Cardiac septum (tissue), 1 donor: ENCODE results near the gene RRM2. TPM values are rescaled to one million over a fixed set of nuclear protein-coding genes. Genes with fewer than 3 reads are reported as not detected.

ENCODE experiments used
- DNase-seq: peaks from one replicate; pipeline ENCODE4 v3.0.0-alpha.2; 2020; ENCODE audit warnings: low spot score
- intact Hi-C: fragments of 100-400 bp; cut with DNase I; formaldehyde crosslinking; loops from one replicate; pipeline ENCODE4 v1.14.0; 2022
- total RNA-seq: library from RNA; stranded (reverse); fragmentation: NEBNext Ultra II Directional; extraction: Animal tissue kit (Norgen Biotek cat#: 25700); gene quantifications from one replicate; pipeline ENCODE4 v1.2.1, GENCODE V29; 2021
- donor health status: DM: no; HTN: no; CAD: no.

Gene RRM2
- total RNA-seq, 1 donor from 2014 or later, result 0.35 TPM

DNA sequence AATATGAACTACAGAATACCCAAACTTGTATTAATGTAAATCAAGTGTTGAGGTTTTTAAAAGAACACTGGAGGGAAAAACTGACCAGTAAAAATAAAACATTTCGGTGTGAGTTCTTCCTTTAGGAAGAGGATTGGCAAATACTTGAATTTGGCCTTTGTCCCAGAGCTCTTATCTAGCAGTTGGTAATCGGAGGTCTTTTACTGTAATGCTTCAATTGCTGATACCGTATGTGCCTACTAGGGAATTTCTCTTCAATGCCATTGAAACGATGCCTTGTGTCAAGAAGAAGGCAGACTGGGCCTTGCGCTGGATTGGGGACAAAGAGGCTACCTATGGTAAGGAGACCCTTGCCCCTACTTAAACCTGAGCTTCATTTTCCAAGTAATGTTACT, 4.1 kb downstream of the RRM2 start:
- intact Hi-C loops, result no loop called here
- DNase-seq, result no peak

DNA sequence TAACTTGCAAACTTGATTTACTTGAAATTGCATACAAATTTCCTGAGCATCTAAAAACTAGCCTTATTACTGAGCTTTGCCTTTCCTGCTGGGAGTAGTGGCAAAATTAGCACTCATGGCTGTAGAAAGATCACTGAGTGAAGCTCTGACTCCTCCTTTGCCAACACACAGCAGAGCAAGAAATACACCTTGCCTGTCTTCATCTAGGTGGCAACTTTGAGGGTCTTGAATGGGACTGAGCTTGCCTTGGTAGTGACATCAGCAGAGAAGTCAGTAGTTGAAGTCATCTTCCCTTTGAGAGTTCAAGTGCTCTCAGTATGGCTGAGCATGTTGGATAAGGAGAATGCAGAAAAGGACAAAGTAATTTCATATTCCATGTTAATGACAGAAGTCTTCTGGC, 5.9 kb downstream of the RRM2 start:
- intact Hi-C loops, result no loop called here
- DNase-seq, result no peak

DNA sequence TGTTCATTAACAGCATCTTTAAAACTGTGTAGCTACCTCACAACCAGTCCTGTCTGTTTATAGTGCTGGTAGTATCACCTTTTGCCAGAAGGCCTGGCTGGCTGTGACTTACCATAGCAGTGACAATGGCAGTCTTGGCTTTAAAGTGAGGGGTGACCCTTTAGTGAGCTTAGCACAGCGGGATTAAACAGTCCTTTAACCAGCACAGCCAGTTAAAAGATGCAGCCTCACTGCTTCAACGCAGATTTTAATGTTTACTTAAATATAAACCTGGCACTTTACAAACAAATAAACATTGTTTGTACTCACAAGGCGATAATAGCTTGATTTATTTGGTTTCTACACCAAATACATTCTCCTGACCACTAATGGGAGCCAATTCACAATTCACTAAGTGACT, 7.0 kb downstream of the RRM2 start:
- intact Hi-C loops, result no loop called here
- no peak for DNase-seq

DNA sequence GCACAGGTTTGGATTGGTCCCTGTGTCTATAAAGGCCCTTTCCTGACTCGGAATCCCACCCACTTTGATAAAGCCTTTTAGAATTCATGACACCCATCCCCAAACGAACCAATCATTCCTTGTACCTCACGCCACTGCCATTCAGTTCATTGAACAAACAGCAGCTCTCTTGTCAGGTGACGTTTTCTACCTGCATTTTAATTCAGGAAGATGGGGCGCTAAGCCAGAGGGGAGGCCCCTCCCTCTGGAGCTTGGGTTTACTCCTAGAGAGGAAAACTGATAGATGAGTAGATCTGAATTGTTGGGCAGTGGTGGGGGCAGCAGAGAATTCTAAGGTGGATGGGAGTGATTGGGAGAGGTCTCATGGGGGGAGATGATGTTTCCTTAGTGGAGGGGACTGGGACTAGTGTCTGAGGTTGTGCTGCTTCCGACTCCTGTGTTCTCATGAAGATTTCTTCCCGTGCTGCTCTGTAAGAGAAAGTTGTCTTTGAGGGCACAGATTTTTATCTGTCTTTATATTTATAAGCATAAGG, 9.6 kb downstream of the RRM2 start:
- intact Hi-C loops, result no loop called here
- DNase-seq, result no peak

DNA sequence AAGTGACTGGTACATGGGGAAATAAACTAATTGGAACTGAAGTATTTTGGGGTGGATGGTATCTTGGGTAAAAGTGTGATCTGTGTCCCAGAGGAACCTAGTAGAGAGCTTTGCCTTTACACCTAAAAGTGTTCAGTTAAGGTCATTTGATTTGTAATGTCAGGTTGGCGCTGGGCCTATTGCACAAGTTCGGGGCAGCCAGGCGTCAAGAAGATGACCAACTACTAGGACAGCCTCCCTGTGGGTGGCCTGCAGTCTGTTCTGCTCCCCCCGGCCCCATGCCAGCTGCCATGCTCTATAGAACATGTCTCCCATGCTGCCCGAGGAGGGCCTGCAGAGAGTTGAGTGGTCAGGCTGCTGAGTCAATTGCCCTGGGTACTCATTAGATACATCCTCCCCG, 10.1 kb downstream of the RRM2 start:
- intact Hi-C loops, result no loop called here
- no peak for DNase-seq

DNA sequence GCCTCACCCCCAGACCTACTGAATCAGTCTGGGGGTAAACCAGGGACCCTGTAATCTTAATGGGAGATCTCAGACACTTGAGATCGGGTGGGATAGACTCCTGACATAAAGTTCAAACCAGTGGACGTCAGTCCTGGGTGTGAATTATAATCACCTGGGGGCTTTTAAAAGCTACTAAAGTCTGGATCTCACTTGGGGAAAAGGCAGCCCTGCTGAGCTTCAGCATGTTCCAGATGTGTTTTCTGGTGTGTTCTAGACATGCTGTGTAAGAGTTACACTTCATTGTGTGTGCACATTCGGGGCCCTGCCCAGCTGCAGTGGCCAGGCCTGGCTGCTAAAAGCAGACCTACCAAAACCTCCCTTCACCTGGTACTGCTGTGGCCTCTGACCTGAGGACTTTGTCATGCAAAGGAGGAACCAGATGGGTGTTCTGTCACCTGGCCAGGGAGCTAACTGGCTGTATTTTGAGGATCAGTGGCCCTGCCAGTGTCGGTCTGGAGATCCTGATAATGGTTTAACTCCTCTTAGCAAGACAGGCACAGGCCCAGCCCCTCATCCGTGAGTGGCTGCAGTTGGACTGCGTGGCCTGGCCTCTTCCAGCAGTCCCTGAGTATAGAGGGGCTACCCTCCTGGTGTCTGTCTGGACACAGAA, 10.6 kb downstream of the RRM2 start:
- intact Hi-C loops, result no loop called here
- DNase-seq, result no peak

DNA sequence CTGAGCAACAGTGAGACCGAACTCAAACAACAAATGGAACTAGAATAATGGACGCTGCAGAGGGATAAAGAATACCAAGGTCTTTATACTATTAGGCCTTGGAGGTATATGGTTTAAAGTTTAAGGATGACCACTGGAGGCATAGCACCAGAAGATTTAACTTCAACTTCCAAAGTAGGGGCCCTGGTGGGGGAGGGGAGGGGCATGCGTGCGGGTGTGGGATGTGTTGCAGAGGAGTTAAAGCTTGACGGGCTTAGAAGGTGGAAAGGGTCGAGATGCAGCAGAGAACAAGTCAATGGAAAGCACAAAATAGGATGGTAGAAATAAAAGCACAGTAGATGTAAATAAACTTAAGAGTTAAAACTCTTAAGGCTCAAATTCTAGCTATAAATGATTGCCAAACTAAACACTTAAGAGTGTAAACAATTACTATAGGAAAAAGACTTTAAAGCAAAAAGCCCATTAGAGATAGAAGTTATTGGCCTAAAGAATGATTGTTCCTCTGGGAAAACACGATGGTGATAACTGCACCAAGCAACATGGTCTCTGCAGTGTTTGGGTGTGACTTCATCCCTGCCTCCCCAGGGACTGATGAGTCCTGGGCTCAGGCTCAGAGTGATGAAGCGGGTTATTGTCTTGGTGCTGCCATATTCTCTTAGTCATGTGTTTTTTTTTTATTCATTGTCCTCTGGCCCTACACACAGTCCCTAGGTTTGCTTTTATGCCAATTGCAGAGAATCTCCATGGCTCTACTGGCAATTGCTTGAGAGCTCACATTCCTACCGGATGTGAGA, 13.0 kb downstream of the RRM2 start:
- intact Hi-C loops, result no loop called here
- DNase-seq, result no peak

DNA sequence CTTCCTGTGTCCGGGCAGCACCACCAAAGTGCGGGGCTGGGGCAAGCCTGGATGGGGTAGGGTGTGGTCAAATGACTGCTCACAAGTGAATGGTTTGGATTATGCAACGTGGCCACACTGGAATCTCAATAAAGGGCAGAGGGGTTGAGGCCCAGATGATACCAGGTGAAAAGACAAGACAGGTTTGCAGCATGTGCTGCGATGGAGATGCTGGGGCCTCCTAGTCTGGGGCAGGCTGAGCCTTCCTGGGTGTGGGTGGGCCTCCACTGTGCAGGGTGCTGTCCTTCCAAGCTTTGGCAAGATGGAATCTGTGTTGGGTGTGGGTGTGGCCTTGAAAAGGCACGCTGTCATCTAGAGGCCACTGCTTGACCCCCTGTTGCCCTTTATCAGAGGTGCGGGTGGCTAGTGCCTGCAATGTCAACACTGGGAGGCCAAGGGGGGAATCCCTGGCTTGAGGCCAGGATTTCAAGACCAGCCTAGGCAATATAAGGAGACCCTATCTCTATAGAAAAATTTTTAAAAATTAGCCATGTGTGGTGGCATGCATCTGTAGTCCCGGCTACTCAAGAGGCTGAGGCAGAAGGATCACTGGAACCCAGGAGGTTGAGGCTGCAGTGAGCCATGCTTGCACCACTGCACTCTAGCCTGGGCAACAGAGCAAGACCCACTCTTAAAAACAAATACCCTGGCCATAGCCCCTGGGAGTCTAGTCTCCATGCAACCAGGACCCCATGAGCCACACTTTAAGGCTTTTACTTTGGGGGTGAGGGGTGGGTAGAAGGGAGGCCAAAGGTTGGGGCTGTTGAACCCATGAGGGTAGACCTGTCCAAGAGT, 13.8 kb downstream of the RRM2 start:
- intact Hi-C loops, result no loop called here
- DNase-seq, result no peak

DNA sequence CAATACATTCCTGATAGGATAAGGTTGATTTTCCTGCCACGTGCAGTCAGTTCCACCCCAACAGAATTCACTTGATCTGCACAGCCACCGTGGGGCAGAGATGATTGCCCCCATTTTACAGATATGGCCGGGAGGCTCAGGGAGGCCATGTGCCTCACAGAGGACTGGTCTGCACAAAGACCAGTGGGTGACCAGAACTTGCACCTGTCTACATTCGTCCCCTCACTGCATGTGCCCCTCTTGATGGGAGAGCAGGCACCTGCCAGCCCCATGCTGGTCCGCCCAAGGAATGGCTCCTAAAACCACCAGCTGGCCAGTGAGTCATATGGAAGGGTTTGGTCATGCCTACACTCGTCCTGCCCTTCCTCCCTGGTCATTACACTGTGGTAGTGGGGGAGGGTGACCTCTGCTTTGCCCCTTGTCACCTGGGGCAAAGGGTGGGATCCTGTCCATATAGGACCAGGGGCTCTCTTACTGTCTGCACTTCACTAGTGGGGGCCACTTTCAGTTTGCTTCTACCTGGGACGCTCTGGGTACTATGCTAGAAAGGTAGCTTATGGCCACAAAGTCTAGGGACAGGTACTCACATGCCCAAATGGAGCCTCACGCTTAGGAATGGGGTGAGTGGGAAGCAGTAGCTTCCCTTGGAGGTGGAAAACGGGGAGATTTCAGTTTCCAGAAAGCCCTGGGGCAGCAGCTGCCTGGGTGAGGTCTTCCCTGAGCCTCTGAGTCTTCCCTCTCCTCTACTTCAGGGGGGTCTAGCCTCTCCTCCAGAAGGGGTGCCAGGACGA, 14.7 kb downstream of the RRM2 start:
- DNase-seq, result no peak
- intact Hi-C loops, result no loop called here

DNA sequence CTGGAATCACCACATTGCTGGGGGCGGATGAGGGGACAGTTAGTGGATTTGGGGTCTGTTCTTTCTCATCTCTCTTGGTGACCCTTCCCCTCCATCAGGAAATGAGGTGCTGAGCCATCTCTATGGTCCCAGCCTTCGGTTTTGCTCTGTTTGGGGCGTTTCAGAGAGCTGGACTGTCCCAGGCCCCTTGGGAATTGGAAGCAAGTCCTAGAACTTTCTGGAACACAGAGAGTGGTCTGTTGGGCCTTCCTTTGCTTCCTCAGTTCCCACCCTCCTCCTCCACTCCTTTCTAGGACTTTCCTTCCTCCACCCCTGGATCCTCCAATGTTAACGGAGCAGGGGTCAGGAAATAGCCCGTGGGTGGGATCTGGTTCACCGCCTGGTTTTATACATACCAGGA, 17.0 kb downstream of the RRM2 start:
- DNase-seq, result no peak
- intact Hi-C loops, result no loop called here

DNA sequence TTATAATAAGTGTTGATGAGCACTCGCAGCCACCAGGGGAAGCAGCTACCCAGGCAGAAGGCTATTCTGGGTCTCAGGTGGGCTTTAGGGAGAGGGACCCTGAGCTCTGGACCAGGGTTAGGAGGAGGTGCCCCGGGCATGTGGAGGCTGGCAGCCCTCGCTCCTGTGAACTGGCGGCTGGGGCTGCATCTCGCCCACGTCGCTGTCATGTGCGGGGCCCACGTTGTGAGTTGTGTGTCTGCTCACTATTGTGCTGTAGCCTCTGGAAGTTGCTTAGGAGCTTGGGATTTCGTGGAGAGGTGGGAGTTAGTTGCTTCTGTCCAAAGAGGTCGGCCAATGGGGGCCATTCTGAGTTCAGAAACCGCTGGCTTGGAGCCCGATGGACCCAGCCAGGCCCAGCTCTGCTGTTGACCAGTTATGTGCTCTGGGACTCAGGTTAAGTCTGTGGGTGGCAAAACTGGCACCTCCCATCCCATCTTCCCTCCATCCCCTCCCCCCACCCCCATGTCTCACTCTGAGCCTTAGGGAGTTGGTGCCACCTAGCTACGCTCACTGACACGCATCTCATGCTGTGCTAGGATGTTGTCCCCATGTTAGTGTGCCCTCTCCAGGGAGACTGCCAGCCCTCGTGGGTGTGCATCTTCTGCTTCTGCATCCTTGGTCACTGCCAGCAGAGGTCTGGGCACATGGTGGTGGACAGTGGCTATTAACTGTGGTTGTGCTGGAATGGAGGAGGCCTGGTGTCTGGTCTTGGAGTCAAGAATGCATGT, 18.5 kb downstream of the RRM2 start:
- intact Hi-C loops, result loop anchor here (5.0 kb wide), 1 partner anchor 266 kb away; no protein-coding TSS in a partner anchor
- no peak for DNase-seq

DNA sequence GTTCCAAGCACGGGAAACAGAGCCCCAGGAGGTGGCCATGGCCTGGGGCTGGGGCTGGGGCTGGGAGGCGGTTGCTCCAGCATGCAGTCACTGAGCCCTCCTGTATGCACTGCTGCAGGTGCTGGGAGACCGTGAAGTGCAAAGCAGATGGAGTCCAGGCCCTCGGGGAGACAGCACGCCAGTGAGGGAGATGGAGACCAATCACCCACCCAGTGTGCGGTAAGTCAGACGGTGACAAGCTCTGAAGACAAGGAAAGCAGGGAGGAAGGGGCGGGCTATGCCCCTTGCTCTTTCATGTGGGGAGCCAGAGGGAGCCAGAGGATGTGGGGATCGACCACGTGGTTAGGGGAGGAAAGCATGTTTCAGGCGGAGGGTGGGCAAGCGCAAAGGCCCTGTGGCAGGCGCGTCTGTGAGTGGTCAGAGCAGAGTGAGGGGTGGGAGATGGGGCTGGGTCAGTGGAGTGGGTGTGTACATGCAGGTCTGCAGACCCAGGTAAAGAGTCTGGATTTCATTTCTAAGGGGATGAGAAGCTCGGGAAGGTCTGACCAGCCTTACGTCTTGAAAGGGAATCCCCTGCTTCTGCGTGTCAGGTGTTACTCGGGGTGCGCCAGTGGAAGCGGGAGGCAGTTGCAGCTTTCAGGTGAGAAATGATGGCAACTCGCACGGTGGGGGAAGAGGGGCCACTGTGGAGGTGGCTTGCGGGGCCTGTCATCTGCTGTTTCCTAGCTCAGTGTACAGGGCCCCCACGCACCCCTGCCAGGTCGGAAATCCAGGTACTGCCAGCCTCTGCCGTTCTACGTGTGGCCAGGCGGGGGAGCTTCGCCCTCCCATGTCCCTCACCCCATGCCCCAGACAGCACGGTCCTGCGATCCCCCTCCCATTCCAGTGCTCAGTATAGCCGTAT, 19.4 kb downstream of the RRM2 start:
- DNase-seq, result no peak
- intact Hi-C loops, result loop anchor here (1.0 to 5.0 kb wide), 2 partner anchors 265 to 293 kb away; no protein-coding TSS in a partner anchor

DNA sequence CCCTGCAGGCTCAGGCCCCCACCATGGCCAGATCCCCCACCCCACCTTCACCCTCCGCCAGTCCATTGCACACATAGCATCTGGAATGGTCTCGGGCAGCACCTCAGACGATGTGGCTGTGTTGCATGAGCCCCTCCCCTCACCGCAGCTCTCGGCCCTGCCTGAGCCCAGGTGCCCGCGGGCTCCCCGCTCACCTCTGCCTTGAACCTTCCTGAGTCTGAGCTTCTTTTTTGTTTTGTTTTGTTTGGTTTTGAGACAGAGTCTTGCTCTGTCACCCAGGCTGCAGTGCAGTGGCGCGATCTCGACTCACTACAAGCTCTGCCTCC, 20.1 kb downstream of the RRM2 start:
- intact Hi-C loops, result loop anchor here (1.0 to 5.0 kb wide), 2 partner anchors 265 to 293 kb away; no protein-coding TSS in a partner anchor
- no peak for DNase-seq

DNA sequence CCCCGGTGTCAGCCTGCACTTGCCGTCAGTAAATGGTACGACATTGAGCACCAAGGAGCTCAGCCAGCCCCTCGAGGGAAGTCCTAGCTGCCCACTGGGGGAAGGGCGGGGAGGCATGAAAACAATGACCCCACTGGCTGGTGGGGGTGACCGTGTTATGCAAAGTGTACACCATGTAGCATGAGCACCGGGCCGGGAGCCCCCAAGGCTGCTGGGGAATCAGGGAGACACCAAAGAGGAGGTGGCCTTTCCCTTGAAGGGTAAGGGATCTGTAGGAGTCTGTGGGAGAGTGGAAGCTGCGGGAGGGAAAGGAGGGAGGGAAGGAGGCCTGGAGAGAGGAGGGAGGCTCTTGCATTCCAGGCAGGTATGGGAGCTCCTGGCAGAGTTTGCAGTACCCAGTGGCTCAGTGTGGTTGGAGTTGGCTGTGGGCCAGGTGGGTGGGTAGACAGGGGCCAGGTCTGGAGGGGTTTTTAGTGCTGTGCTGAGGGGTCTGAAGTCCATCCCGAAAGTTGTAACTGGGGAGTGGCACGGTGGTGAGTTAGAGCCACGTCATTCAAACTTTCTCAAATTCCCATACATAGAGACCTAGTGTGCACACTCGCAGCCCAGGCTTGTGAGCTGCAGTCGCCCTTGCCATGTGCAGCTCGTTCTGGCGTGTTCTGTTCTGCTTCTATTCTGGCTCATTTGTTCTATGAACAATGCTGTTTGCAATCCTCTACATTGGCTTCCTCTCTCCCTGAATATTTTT, 22.4 kb downstream of the RRM2 start:
- DNase-seq, result no peak
- intact Hi-C loops, result loop anchor here (5.0 kb wide), 1 partner anchor 262 kb away; no protein-coding TSS in a partner anchor

DNA sequence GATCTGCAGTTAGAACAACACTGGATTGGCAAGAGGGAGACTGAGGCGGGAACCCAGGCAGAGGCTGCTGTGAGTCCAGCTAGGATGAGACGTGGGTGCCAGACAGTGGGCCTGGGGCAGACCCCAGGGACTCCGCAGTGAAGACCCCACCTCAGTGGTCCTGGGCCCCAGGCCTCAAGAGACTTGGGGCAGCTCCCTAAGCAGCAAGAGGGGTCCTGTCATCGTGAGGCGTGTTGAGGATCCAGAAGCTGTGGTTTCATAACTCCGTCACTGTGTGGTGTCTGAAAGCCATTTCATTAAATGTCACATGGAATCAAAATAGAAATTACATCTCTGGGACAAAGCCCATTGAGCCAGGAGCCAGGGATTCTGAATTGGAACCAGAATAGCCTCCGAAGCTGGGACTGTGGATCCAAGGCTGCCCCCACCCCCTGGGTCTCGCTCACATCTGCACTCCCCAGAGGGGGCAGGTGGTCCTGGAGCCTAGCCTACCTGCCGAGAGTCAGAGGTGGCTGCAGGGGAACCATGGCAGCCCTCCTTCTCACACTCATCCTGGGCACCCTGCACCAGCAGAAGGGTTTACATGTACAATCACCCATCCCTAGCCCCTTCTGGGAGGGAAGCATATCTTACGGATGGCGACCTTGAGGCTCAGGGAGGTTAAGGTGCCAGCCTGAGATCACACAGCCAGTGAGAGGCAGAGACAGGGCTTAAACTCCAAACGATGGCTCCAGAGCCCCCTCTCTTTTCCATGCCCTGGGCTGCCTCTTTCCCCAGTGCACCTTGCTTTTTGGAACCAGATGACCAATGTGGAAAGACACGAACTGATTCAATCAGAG, 23.2 kb downstream of the RRM2 start:
- intact Hi-C loops, result no loop called here

DNA sequence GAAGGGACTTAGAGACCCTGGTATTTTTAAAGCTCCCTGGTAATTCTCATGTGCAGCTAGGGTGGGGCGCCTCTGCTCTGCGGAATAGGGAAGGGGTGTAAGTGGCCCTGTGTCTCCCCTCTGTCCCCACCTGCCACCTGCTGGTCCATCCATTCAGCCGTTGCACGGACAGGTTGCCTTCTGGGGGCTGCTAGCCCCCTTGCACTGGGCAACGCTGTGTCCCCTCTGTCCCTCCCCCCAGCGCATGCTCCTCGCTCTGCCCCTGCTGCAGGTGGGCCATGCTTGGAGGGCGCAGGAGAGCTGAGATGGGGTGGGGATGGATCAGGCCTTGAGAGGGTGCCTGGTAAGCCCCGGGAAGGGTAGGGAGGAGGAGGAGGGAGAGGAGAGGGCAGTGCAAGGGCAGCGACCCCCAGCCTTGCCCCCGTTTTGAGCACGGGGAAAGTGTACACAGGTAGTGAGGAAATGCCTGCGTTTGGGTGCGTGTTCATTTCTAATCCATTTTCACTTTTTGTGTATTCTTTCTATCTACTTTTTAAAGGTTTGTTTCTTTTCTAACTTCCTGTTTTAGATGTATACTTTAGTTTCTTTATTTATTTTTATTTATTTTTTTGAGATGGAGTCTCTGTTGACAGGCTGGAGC, 23.9 kb downstream of the RRM2 start:
- intact Hi-C loops, result no loop called here
- DNase-seq, result peak; percentile 51

More for the DNA sequence above, 23.2 kb downstream of the RRM2 start:
- no peak for DNase-seq
